CD4-positive, CD25-positive, alpha-beta regulatory T cell (primary cell): Measurements from ENCODE around the gene GCC2. TPM values are rescaled to one million over a fixed set of nuclear protein-coding genes. Genes with fewer than 3 reads are reported as not detected.
A peak's percentile ranks its signal among the peaks of the same experiment; 100 is the strongest.

Experiments used
- ATAC-seq, 2 donors: fragments of 150-1000 bp; cut with Tn5 transposase; one replicate each; pipeline ENCODE4 v1.10.0; 2021; ENCODE audit warnings: low read depth in 2 of 2, moderate number of reproducible peaks in 2 of 2, moderate library complexity in 1 of 2
- DNase-seq, 3 donors: peaks; one replicate each; pipeline versions ENCODE4 v3.0.0 to v3.0.0-alpha.2; 2012 to 2022; ENCODE audit warnings: mixed read lengths in 1 of 3
- H3K27ac ChIP-seq: one replicate; pipeline ENCODE4 v1.7.0; 2013; ENCODE audit warnings: mild to moderate bottlenecking, low read length; ENCODE audit not compliant: insufficient read depth, poor library complexity, severe bottlenecking
- H3K27me3 ChIP-seq: one replicate; pipeline ENCODE4 v1.7.0; 2013; ENCODE audit warnings: low read length; ENCODE audit not compliant: control insufficient read depth, insufficient read depth
- H3K36me3 ChIP-seq: one replicate; pipeline ENCODE4 v1.7.0; 2013; ENCODE audit warnings: mild to moderate bottlenecking, low read length, moderate library complexity; ENCODE audit not compliant: control insufficient read depth, insufficient read depth
- H3K4me1 ChIP-seq: 2 replicates; pipeline ENCODE4 v1.7.0; 2013; ENCODE audit warnings: mild to moderate bottlenecking, low read length; ENCODE audit not compliant: insufficient read depth, control insufficient read depth, poor library complexity, severe bottlenecking
- H3K4me3 ChIP-seq: one replicate; pipeline ENCODE4 v1.7.0; 2013; ENCODE audit warnings: low read depth, mild to moderate bottlenecking, low read length, moderate library complexity
- H3K9me3 ChIP-seq, 2 experiments: 1 replicate in 1 of 2; 2 replicates in 1 of 2; pipeline ENCODE4 v1.7.0; 2013; ENCODE audit warnings: low read length in 2 of 2, mild to moderate bottlenecking in 1 of 2, moderate library complexity in 1 of 2; ENCODE audit not compliant: control insufficient read depth in 2 of 2
- H3K27ac Mint-ChIP-seq, 3 donors: one replicate each; pipeline ENCODE4 v1.8.0; 2020 to 2022; ENCODE audit warnings: mild to moderate bottlenecking in 3 of 3, mixed read lengths in 3 of 3, moderate library complexity in 2 of 3
- H3K27me3 Mint-ChIP-seq: one replicate; pipeline ENCODE4 v1.8.0; 2022; ENCODE audit warnings: mild to moderate bottlenecking, mixed read lengths
- H3K36me3 Mint-ChIP-seq: one replicate; pipeline ENCODE4 v1.8.0; 2020; ENCODE audit warnings: mixed read lengths
- H3K4me1 Mint-ChIP-seq, 4 donors: one replicate each; pipeline ENCODE4 v1.8.0; 2020 to 2022; ENCODE audit warnings: mixed read lengths in 4 of 4, mild to moderate bottlenecking in 1 of 4
- H3K4me3 Mint-ChIP-seq, 4 donors: one replicate each; pipeline ENCODE4 v1.8.0; 2020 to 2022; ENCODE audit warnings: mild to moderate bottlenecking in 4 of 4, mixed read lengths in 4 of 4, moderate library complexity in 3 of 4
- H3K9me3 Mint-ChIP-seq, 7 donors: one replicate each; pipeline ENCODE4 v1.8.0; 2020 to 2022; ENCODE audit warnings: mixed read lengths in 7 of 7, mild to moderate bottlenecking in 3 of 7, moderate library complexity in 2 of 7
- polyA plus RNA-seq, 4 donors: library from polyadenylated mRNA; unstranded; fragments of 300-500 nt; fragmentation: Illumina TruSeq; gene quantifications; one replicate each; pipeline ENCODE4 v1.2.3, GENCODE V29; 2021
- total RNA-seq: library from RNA; stranded (reverse); gene quantifications from one replicate; pipeline ENCODE4 v1.2.3, GENCODE V29; 2022

Gene GCC2
- total RNA-seq (100 TPM), polyA plus RNA-seq (10 to 100 TPM; 36.7 to 43.7 (median 42.1) TPM)

- H3K4me3 ChIP-seq, result peak within 1 kb of the TSS; percentile 96
- H3K27me3 Mint-ChIP-seq, result peaks cover 4% of the 10 kb centered on the region
- peak within 1 kb of the TSS; percentile 95 for H3K27ac ChIP-seq
- peaks cover 14 to 50% (median 33%) of the 10 kb centered on the region in 4 donors for H3K4me1 Mint-ChIP-seq
- DNase-seq (peak; percentile 95 to 98 (median 97)), ATAC-seq (peak; percentile 97 to 98)
- H3K27ac Mint-ChIP-seq, result peak within 1 kb of the TSS; percentile 96 to 99 (median 99)
- H3K4me1 ChIP-seq, result peaks cover 30% of the 10 kb centered on the region
- H3K9me3 Mint-ChIP-seq, result no peaks in the 10 kb centered on the region
- H3K9me3 ChIP-seq, result no peaks in the 10 kb centered on the region
- peak within 1 kb of the TSS; percentile 94 to 99 (median 99) for H3K4me3 Mint-ChIP-seq
- peaks cover 25% of the 10 kb centered on the region for H3K36me3 ChIP-seq
- H3K27me3 ChIP-seq, result no peaks in the 10 kb centered on the region
- H3K36me3 Mint-ChIP-seq, result peaks cover 22% of the 10 kb centered on the region
Observed at GRCh38 chr2:108448678-108449409, at the start of gene GCC2. GCC2 (plus strand) TSS chr2:108449206; CDS start chr2:108449275, 69 bp downstream.

DNA sequence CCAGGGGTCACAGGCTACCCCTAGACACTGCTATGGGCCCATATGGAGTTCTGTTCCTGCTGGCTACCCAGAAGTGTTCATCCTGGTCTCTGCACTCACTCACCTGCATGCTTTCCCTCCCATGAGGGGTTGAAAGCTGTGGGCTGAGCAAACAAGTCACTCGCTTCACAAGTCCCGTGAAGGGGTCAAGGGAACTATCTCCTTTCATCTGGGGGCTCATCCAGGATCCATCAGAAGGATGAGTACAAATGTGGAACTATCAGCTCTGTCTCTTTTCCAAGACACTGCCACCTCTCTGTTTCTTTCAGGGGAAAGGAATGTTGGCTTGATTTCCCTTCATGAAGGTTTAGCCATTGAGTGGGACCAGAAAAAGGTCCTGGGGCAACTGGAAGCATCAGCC lies 49.5 kb upstream of the GCC2 start:
- peaks cover 13% of the 10 kb centered on the region for H3K27me3 Mint-ChIP-seq
- Histone ChIP-seq H3K4me1 (no peaks in the 10 kb centered on the region), H3K4me3 (no peak overlapping the region), H3K9me3 (peaks cover 8 to 14% of the 10 kb centered on the region in 2 experiments), H3K27ac (no peak overlapping the region), H3K27me3 (no peaks in the 10 kb centered on the region), H3K36me3 (no peaks in the 10 kb centered on the region)
- H3K4me1 Mint-ChIP-seq, result no peaks in the 10 kb centered on the region
- peaks cover 0 to 29% (median 11%) of the 10 kb centered on the region in 7 donors for H3K9me3 Mint-ChIP-seq
- ATAC-seq, result no peak
- no peak overlapping the region for H3K27ac Mint-ChIP-seq
- no peak for DNase-seq
- H3K36me3 Mint-ChIP-seq, result peaks cover 3% of the 10 kb centered on the region
- no peak overlapping the region for H3K4me3 Mint-ChIP-seq

DNA sequence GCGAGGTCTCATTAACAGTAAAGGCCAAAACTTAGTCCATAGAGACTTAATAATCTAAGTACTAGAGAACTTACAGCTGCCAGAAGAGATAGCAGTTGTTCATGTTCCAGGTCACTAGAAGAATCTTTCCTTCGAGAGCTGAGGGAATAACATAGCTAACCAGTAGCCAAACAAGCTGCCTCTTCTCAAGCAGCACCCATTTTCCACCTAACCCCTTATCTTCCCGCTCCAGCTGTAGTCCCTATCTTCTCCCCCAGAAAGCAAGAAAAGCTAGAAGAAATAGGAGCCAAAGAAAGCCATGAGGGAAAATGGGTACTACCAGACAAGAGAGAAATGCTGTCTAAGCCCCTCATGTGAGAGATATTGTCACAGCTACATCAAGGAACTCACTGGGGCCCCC lies 47.2 kb upstream of the GCC2 start:
- Mint-ChIP-seq H3K27me3 (peaks cover 13% of the 10 kb centered on the region), H3K4me1 (no peaks in the 10 kb centered on the region), H3K27ac (no peak overlapping the region), H3K4me3 (no peak overlapping the region), H3K9me3 (peaks cover 0 to 45% (median 22%) of the 10 kb centered on the region in 7 donors), H3K36me3 (peaks cover 3% of the 10 kb centered on the region)
- Histone ChIP-seq H3K4me1 (no peaks in the 10 kb centered on the region), H3K27me3 (peaks cover 4% of the 10 kb centered on the region), H3K9me3 (peaks cover 18 to 25% of the 10 kb centered on the region in 2 experiments), H3K4me3 (no peak overlapping the region), H3K36me3 (no peaks in the 10 kb centered on the region), H3K27ac (no peak overlapping the region)
- DNase-seq (no peak), ATAC-seq (no peak)

DNA sequence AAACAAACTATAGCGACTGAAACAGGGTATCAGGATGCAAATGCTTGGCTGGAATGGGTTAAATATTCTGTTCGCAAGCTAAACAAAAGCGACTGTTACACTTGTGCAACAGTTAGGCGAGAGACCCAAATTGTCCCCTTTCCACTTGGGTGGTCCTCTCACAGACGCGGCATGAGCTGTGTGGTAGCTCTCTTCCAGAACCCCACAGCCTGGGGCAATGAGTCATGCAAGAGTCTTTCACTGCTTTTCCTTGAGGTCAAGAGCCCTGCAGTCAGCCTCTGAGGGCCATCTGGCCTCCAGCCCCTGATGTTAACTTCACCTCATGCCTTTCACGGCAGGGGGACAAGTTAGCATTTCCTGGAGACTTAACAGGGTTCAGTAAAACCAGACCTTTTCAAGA lies 45.5 kb upstream of the GCC2 start:
- Histone ChIP-seq H3K27ac (no peak overlapping the region), H3K36me3 (no peaks in the 10 kb centered on the region), H3K4me3 (no peak overlapping the region), H3K9me3 (peaks cover 18 to 25% of the 10 kb centered on the region in 2 experiments), H3K4me1 (no peaks in the 10 kb centered on the region), H3K27me3 (peaks cover 4% of the 10 kb centered on the region)
- Mint-ChIP-seq H3K36me3 (peaks cover 3% of the 10 kb centered on the region), H3K27me3 (peaks cover 14% of the 10 kb centered on the region), H3K4me1 (no peaks in the 10 kb centered on the region), H3K4me3 (no peak overlapping the region), H3K9me3 (peaks cover 0 to 38% (median 15%) of the 10 kb centered on the region in 7 donors), H3K27ac (no peak overlapping the region)
- no peak for ATAC-seq
- DNase-seq, result no peak

DNA sequence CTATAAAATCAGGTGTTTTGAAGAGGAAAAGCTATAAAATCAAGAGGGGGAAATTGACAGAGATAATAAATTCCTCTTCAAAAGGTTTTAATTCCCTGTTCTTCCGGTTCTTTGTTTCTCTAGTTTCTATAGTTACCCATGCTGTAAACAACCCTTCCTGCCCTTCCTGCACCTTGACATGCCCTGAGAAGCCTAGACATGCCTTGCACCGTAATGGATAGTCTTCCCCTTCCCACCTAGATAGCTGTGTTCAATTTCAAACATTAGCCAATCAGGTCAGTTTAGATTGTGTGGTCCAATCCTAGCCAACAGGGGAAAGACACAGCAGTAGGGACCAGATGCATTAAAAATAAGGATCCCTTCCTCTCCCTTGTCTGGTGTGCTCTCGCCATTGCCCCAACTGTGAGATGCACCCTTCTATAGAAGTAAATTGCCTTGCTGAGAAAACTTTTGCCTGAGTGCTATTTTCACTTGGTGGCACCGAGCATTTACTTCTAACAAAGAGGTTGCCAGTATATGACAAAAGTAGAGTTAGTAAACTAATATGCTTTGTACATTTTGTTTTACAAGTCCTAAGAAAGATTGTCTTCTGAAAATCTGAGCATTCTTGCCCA lies 44.1 kb upstream of the GCC2 start:
- Mint-ChIP-seq H3K4me3 (no peak overlapping the region), H3K27ac (no peak overlapping the region), H3K4me1 (no peaks in the 10 kb centered on the region), H3K36me3 (peaks cover 3% of the 10 kb centered on the region), H3K9me3 (peaks cover 0 to 28% (median 18%) of the 10 kb centered on the region in 7 donors), H3K27me3 (peaks cover 24% of the 10 kb centered on the region)
- no peaks in the 10 kb centered on the region for H3K36me3 ChIP-seq
- H3K27me3 ChIP-seq, result peaks cover 6% of the 10 kb centered on the region
- H3K9me3 ChIP-seq, result peaks cover 7 to 17% of the 10 kb centered on the region in 2 experiments
- no peaks in the 10 kb centered on the region for H3K4me1 ChIP-seq
- H3K27ac ChIP-seq, result no peak overlapping the region
- ATAC-seq (no peak), DNase-seq (no peak)
- no peak overlapping the region for H3K4me3 ChIP-seq

DNA sequence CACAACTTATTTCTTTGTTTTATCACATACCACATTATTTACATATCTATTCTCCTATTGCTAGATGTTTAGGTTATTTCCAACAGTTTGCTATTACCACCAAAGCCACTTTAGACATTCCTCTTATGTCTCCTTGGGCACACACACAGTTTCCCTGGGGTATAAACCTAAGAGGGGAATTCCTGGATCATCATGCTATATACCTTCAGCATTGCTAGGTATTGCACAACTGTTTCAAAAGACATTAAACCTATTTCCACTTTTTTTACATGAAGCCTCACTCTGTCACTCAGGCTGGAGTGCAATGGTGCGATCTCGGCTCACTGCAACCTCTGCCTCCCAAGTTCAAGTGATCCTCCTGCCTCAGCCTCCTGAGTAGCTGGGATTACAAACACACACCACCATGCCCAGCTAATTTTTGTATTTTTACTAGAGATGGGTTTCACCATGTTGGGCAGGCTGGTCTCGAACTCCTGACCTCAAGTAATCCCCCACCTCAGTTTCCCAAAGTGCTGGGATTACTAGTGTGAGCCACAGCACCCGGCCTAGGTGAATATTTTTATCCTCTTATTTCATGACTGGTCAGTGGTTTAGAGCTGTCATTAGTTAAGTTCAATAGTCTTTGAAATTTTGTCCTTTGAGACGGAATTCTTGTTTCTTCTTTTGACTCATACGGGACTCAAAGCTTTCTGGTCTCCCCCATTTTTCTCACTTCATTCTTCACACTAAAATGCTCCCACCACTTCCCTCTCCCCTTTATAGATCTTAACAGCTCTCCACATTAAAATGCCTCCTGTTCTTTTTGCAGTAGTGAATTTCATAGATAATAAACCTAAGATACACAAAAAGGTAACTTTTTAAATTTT lies 40.9 kb upstream of the GCC2 start:
- no peak overlapping the region for H3K4me3 ChIP-seq
- Mint-ChIP-seq H3K9me3 (peaks cover 0 to 19% (median 6%) of the 10 kb centered on the region in 7 donors), H3K27ac (peak overlapping the region in 1 of 3 donors; percentile 22), H3K27me3 (peaks cover 15% of the 10 kb centered on the region), H3K4me1 (no peaks in the 10 kb centered on the region), H3K36me3 (no peaks in the 10 kb centered on the region), H3K4me3 (no peak overlapping the region)
- no peaks in the 10 kb centered on the region for H3K36me3 ChIP-seq
- DNase-seq (no peak), ATAC-seq (no peak)
- H3K9me3 ChIP-seq, result peaks cover 6 to 17% of the 10 kb centered on the region in 2 experiments
- H3K4me1 ChIP-seq, result no peaks in the 10 kb centered on the region
- H3K27me3 ChIP-seq, result peaks cover 7% of the 10 kb centered on the region
- no peak overlapping the region for H3K27ac ChIP-seq

GRCh38 chr2:108409768-108410167 lies 39.2 kb upstream of the GCC2 start:
- Histone ChIP-seq H3K27ac (no peak overlapping the region), H3K9me3 (peaks cover 4 to 14% of the 10 kb centered on the region in 2 experiments), H3K4me3 (no peak overlapping the region), H3K36me3 (no peaks in the 10 kb centered on the region), H3K4me1 (no peaks in the 10 kb centered on the region), H3K27me3 (peaks cover 7% of the 10 kb centered on the region)
- Mint-ChIP-seq H3K4me1 (no peaks in the 10 kb centered on the region), H3K27ac (no peak overlapping the region), H3K4me3 (no peak overlapping the region), H3K36me3 (no peaks in the 10 kb centered on the region), H3K27me3 (peaks cover 15% of the 10 kb centered on the region), H3K9me3 (peaks cover 0 to 14% (median 2%) of the 10 kb centered on the region in 7 donors)
- no peak for DNase-seq
- no peak for ATAC-seq
